K562 (cell line): ENCODE data around the gene HSPB1. TPM values are rescaled to one million over a fixed set of nuclear protein-coding genes. Genes with fewer than 3 reads are reported as not detected.

ENCODE experiments used
- EGR1 ChIP-seq: fragments of 450-650 bp; conservative IDR thresholded peaks from 2 replicates; pipeline ENCODE4 v1.6.1; 2017; ENCODE audit warnings: mild to moderate bottlenecking
- ETV5 ChIP-seq: sonication (generic); formaldehyde crosslinking; IDR thresholded peaks from 2 replicates; pipeline ENCODE4 v1.4.0; 2020; ENCODE audit warnings: low read depth, mild to moderate bottlenecking, missing genetic modification reagents
- MTF1 ChIP-seq: fragments of 250-450 bp; sonication (Bioruptor Pico); IDR thresholded peaks from 2 replicates; pipeline ENCODE4 v1.9.0; 2021; ENCODE audit warnings: moderate library complexity, mild to moderate bottlenecking, inconsistent platforms, borderline replicate concordance
- RREB1 ChIP-seq: fragments of 250-450 bp; sonication (Bioruptor Pico); IDR thresholded peaks from 2 replicates; pipeline ENCODE4 v1.4.0; 2020
- SREBF1 ChIP-seq: fragments of 150-350 bp; IDR thresholded peaks from 2 replicates; pipeline ENCODE4 v1.6.1; 2014; ENCODE audit warnings: antibody characterized with exemption, low read depth, low read length, borderline replicate concordance
- TSC22D4 ChIP-seq: fragments of 450-650 bp; IDR thresholded peaks from 2 replicates; pipeline ENCODE4 v1.6.1; 2016; ENCODE audit warnings: missing genetic modification characterization, missing biosample characterization, control low read depth
- XRCC4 ChIP-seq: IDR thresholded peaks from one replicate; pipeline ENCODE4 v1.6.1; 2011; ENCODE audit not compliant: insufficient read depth, insufficient read length; ENCODE audit errors: extremely low read depth
- ZBTB43 ChIP-seq: sonication (generic); formaldehyde crosslinking; IDR thresholded peaks from 2 replicates; pipeline ENCODE4 v1.8.0; 2023; ENCODE audit warnings: mild to moderate bottlenecking, missing genetic modification reagents
- ZNF165 ChIP-seq: fragments of 250-450 bp; sonication (Bioruptor Pico); IDR thresholded peaks from 2 replicates; pipeline ENCODE4 v1.4.0; 2020; ENCODE audit warnings: borderline replicate concordance
- ZNF609 ChIP-seq: sonication (generic); formaldehyde crosslinking; IDR thresholded peaks from 2 replicates; pipeline ENCODE4 v1.8.1; 2023; ENCODE audit warnings: missing genetic modification reagents, mild to moderate bottlenecking, borderline replicate concordance
- ZNF639 ChIP-seq, 2 experiments: fragments of 200-800 bp in 1 of 2; sonication (Bioruptor generic) in 1 of 2; sonication (generic) in 1 of 2; formaldehyde crosslinking in 1 of 2; IDR thresholded peaks in 1 of 2; conservative IDR thresholded peaks in 1 of 2; 2 replicates each; pipeline versions ENCODE4 v1.5.0 to v1.6.1; 2016 to 2020; ENCODE audit warnings: missing compliant biosample characterization in 1 of 2, missing genetic modification characterization in 1 of 2, missing genetic modification reagents in 1 of 2
- polyA plus RNA-seq, 8 experiments: library from polyadenylated mRNA; depleted of rRNA in 4 of 8; stranded (reverse) in 5 of 8; unstranded in 3 of 8; fragments of >200 nt; fragmentation: Nextera tagmentation in 2 of 8; fragmentation: Illumina TruSeq in 1 of 8; extraction: Ambion mirVana in 2 of 8; extraction: Trizol in 1 of 8; gene quantifications; 2 replicates each; pipeline versions ENCODE4 v1.2.1 to v1.2.3, GENCODE V29; 2011 to 2014; ENCODE audit warnings: inconsistent platforms in 1 of 8, missing spikeins in 1 of 8
- total RNA-seq, 7 experiments: library from RNA; depleted of rRNA in 6 of 7; stranded (reverse); fragments of >200 nt in 6 of 7; fragmentation: Illumina TruSeq in 2 of 7; extraction: Trizol in 2 of 7; gene quantifications; 2 replicates each; pipeline versions ENCODE4 v1.2.1 to v1.2.3, GENCODE V29; 2011 to 2021; ENCODE audit warnings: low replicate concordance in 1 of 7

Gene HSPB1
- total and polyA plus RNA-seq, 9 of the 15 experiments (the other 6 are each of a cell fraction or from before 2014, with no cell fraction given) = 27.1 to 522 (median 138) TPM

GRCh38 chr7:76267107-76267893, 35.2 kb upstream of the HSPB1 start (continued):
- TF ChIP-seq MTF1 (no peak), EGR1 (peak; percentile 40; the same call in 1 of the 2 replicates), RREB1 (CRISPR knock-in tag) (no peak), ZNF609 (CRISPR knock-in tag) (no peak), ZNF639 (CRISPR knock-in tag; conservative IDR thresholded peaks at IDR 0.05 in 1 of 2, IDR thresholded peaks at IDR 0.05 in 1 of 2) (no peak), XRCC4 (no peak), TSC22D4 (tag) (no peak), SREBF1 (no peak), ETV5 (CRISPR knock-in tag) (no peak), ZNF165 (CRISPR knock-in tag) (no peak), ZBTB43 (CRISPR knock-in tag) (no peak)
